Heart left ventricle (tissue), 13 donors: Measurements from ENCODE around the gene ARMH3.

Experiments
- CTCF ChIP-seq, 12 donors: fragments of 200-600 bp; sonication (generic) in 4 of 12; IDR thresholded peaks; one replicate each; pipeline versions ENCODE4 v1.5.0 to v1.8.0; 2018 to 2022; ENCODE audit warnings: antibody characterized with exemption in 12 of 12, mild to moderate bottlenecking in 5 of 12
- POLR2A ChIP-seq, 2 donors: fragments of 450-650 bp; IDR thresholded peaks; one replicate each; pipeline ENCODE4 v1.6.1; 2017; ENCODE audit warnings: antibody characterized with exemption in 2 of 2, mild to moderate bottlenecking in 2 of 2, moderate library complexity in 2 of 2
- donor health status: ischemic (EF 13 %, LVEDD 7.1; RV severe dilation, severe dysfunction).
- donor health status: DM: no; HTN: yes; CAD: no.
- donor health status: DM: no; HTN: no; CAD: no.
- donor health status: ischemic (EF 25% LVEDD 6.9; RV normal size, moderate dysfunction).
- donor health status: ischemic (EF 25% LVEDD 5.7; RV mildly dilated, moderate dysfunction).
- donor health status: ischemic (EF 35%, LVEDD 5.7; RV mildly dilated, moderate dysfunction).
- donor health status: nonischemic (EF 11% LVEDD 7.7; RV severe dilation, severe dysfunction).
- donor health status: DM: yes; HTN: yes; CAD: no.
- donor health status: PGD.
- donor health status: ischemic (EF 29% LVEDD 5.4; RV normal size, mild dysfunction).
- donor health status: nonischemic (EF 23%, LVEDD 6.1; RV moderate dilation, normal function).

- TF ChIP-seq CTCF (IDR thresholded peaks at IDR 0.05), result no peak
- no peak for TF ChIP-seq POLR2A (IDR thresholded peaks at IDR 0.05)
These were observed 95.0 kb downstream of the ARMH3 start for GRCh38 chr10:101960879-101961395.
